NCI-H128 (cell line): ENCODE data around the gene SH2D1B.

Experiments
- DNase-seq: peaks from one replicate; lab custom pipeline; 2025; ENCODE audit not compliant: unreplicated experiment; lab: John Stamatoyannopoulos, UW

SH2D1B gene

GRCh38 chr1:162398999-162399580 lies 12.8 kb downstream of the SH2D1B start:
- no peak for DNase-seq

GRCh38 chr1:162397943-162398560 lies 13.9 kb downstream of the SH2D1B start:
- no peak for DNase-seq

GRCh38 chr1:162397039-162397448 lies 14.9 kb downstream of the SH2D1B start:
- no peak for DNase-seq

- no peak for DNase-seq
Observed at GRCh38 chr1:162396201-162396906, 15.6 kb downstream of the SH2D1B start.

- no peak for DNase-seq
Observed at GRCh38 chr1:162391790-162392563, 20.0 kb downstream of the SH2D1B start.

- DNase-seq: no peak
Observed at GRCh38 chr1:162390396-162391185, 21.3 kb downstream of the SH2D1B start.

- no peak for DNase-seq
Observed at GRCh38 chr1:162389971-162390370, 22.0 kb downstream of the SH2D1B start.

GRCh38 chr1:162389021-162389818 lies 22.7 kb downstream of the SH2D1B start:
- no peak for DNase-seq

- DNase-seq: no peak
Observed at GRCh38 chr1:162388615-162389014, 23.3 kb downstream of the SH2D1B start.

- no peak for DNase-seq
Observed at GRCh38 chr1:162388083-162388594, 23.8 kb downstream of the SH2D1B start.

GRCh38 chr1:162387226-162388082 lies 24.5 kb downstream of the SH2D1B start:
- no peak for DNase-seq

- DNase-seq: no peak
Observed at GRCh38 chr1:162386292-162387225, 25.4 kb downstream of the SH2D1B start.

- DNase-seq: no peak
Observed at GRCh38 chr1:162385702-162386101, 26.2 kb downstream of the SH2D1B start.

GRCh38 chr1:162385280-162385623 lies 26.7 kb downstream of the SH2D1B start:
- no peak for DNase-seq

- DNase-seq: no peak
Observed at GRCh38 chr1:162384601-162385279, 27.2 kb downstream of the SH2D1B start.

- no peak for DNase-seq
Observed at GRCh38 chr1:162384116-162384515, 27.8 kb downstream of the SH2D1B start.

- DNase-seq: no peak
Observed at GRCh38 chr1:162383516-162383915, 28.4 kb downstream of the SH2D1B start.
